HEK293 (cell line): ENCODE data around the gene GMPPA.

ENCODE experiments used
- CTCF ChIA-PET: fragments of 350-600 bp; formaldehyde crosslinking; extraction: SDS; loops from one replicate; lab custom pipeline; 2021; ENCODE audit warnings: antibody characterized with exemption; lab: Yijun Ruan, JAX
- POLR2A ChIA-PET: fragments of 300-600 bp; formaldehyde crosslinking; extraction: SDS; loops from one replicate; lab custom pipeline; 2020; ENCODE audit warnings: antibody characterized with exemption, inconsistent platforms; lab: Yijun Ruan, JAX
- H3K27ac ChIP-seq: fragments of 200-500 bp; sonication (Bioruptor generic); 2 replicates; pipeline ENCODE4 v1.5.1; 2014; ENCODE audit warnings: low read depth, low read length, control low read depth, inconsistent platforms; ENCODE audit errors: extremely low read depth
- H3K36me3 ChIP-seq, 2 experiments: fragments of 200-500 bp in 1 of 2; sonication (Bioruptor generic) in 1 of 2; 1 replicate in 1 of 2; 2 replicates in 1 of 2; pipeline ENCODE4 v1.5.1; 2014 to 2017; ENCODE audit warnings: inconsistent platforms in 2 of 2, low read length in 2 of 2; ENCODE audit not compliant: control insufficient read depth in 2 of 2, insufficient read depth in 1 of 2
- H3K4me1 ChIP-seq: fragments of 200-500 bp; sonication (Bioruptor generic); 2 replicates; pipeline ENCODE4 v1.5.1; 2014; ENCODE audit warnings: mild to moderate bottlenecking, low read length, inconsistent platforms; ENCODE audit not compliant: control insufficient read depth, insufficient read depth
- H3K4me3 ChIP-seq: 2 replicates; pipeline ENCODE4 v1.5.1; 2011; ENCODE audit warnings: low read depth, mild to moderate bottlenecking, control low read depth, low read length, moderate library complexity
- H3K9me3 ChIP-seq: fragments of 200-500 bp; sonication (Bioruptor generic); 2 replicates; pipeline ENCODE4 v1.5.1; 2014; ENCODE audit warnings: low read depth, low read length, inconsistent platforms; ENCODE audit not compliant: control insufficient read depth, insufficient read depth
- TCF7L2 ChIP-seq: IDR thresholded peaks from 2 replicates; pipeline ENCODE4 v1.6.1; 2011; ENCODE audit warnings: low read depth, mild to moderate bottlenecking, inconsistent platforms, low read length, moderate library complexity, borderline replicate concordance
- YY1 ChIP-seq: fragments of 450-650 bp; formaldehyde crosslinking; IDR thresholded peaks from 2 replicates; pipeline ENCODE4 v1.5.1; 2018; ENCODE audit warnings: missing biosample characterization, missing genetic modification characterization
- ZBTB21 ChIP-seq: fragments of 450-650 bp; formaldehyde crosslinking; IDR thresholded peaks from 2 replicates; pipeline ENCODE4 v1.5.1; 2017; ENCODE audit warnings: missing biosample characterization, missing genetic modification characterization
- ZFP41 ChIP-seq: fragments of 450-650 bp; formaldehyde crosslinking; IDR thresholded peaks from 2 replicates; pipeline ENCODE4 v1.5.1; 2016; ENCODE audit warnings: missing biosample characterization, missing genetic modification characterization, borderline replicate concordance
- ZNF146 ChIP-seq: fragments of 450-650 bp; formaldehyde crosslinking; IDR thresholded peaks from 2 replicates; pipeline ENCODE4 v1.5.1; 2016; ENCODE audit warnings: missing biosample characterization, missing genetic modification characterization
- ZNF157 ChIP-seq: fragments of 450-650 bp; formaldehyde crosslinking; IDR thresholded peaks from 2 replicates; pipeline ENCODE4 v1.5.1; 2016; ENCODE audit warnings: missing biosample characterization, missing genetic modification characterization
- ZNF391 ChIP-seq: fragments of 450-650 bp; formaldehyde crosslinking; IDR thresholded peaks from 2 replicates; pipeline ENCODE4 v1.5.1; 2016; ENCODE audit warnings: low read depth, missing biosample characterization, missing genetic modification characterization, borderline replicate concordance
- ZNF549 ChIP-seq: fragments of 450-650 bp; IDR thresholded peaks from 2 replicates; pipeline ENCODE4 v1.5.1; 2018; ENCODE audit warnings: missing biosample characterization, missing genetic modification characterization, mild to moderate bottlenecking, inconsistent platforms, moderate library complexity
- ZNF561 ChIP-seq: fragments of 450-650 bp; IDR thresholded peaks from 2 replicates; pipeline ENCODE4 v1.5.1; 2018; ENCODE audit warnings: missing biosample characterization, missing genetic modification characterization, borderline replicate concordance
- ZNF585B ChIP-seq: fragments of 450-650 bp; formaldehyde crosslinking; IDR thresholded peaks from 2 replicates; pipeline ENCODE4 v1.5.1; 2016; ENCODE audit warnings: missing biosample characterization, missing genetic modification characterization
- ZNF596 ChIP-seq: fragments of 450-650 bp; IDR thresholded peaks from 2 replicates; pipeline ENCODE4 v1.5.0; 2018; ENCODE audit warnings: missing biosample characterization, mild to moderate bottlenecking, missing genetic modification characterization, moderate library complexity
- ZNF670 ChIP-seq: fragments of 450-650 bp; formaldehyde crosslinking; IDR thresholded peaks from 2 replicates; pipeline ENCODE4 v1.5.1; 2016; ENCODE audit warnings: missing biosample characterization, missing genetic modification characterization, low read depth
- ZSCAN30 ChIP-seq: fragments of 450-650 bp; IDR thresholded peaks from 2 replicates; pipeline ENCODE4 v1.5.1; 2018; ENCODE audit warnings: missing biosample characterization, mild to moderate bottlenecking, missing genetic modification characterization, moderate library complexity
- TF ChIP-seq, protein P1 (sequence below): fragments of 450-650 bp; formaldehyde crosslinking; IDR thresholded peaks from 2 replicates; pipeline ENCODE4 v1.5.1; 2016; ENCODE audit warnings: missing biosample characterization, missing genetic modification characterization
- TF ChIP-seq, protein P2 (sequence below): sonication (generic); formaldehyde crosslinking; IDR thresholded peaks from 2 replicates; pipeline ENCODE4 v1.8.1; 2022; ENCODE audit warnings: mild to moderate bottlenecking, moderate library complexity, missing genetic modification reagents
- TF ChIP-seq, protein P3 (sequence below): fragments of 450-650 bp; formaldehyde crosslinking; IDR thresholded peaks from 2 replicates; pipeline ENCODE4 v1.5.1; 2016; ENCODE audit warnings: missing biosample characterization, missing genetic modification characterization, low read depth

GMPPA gene

DNA sequence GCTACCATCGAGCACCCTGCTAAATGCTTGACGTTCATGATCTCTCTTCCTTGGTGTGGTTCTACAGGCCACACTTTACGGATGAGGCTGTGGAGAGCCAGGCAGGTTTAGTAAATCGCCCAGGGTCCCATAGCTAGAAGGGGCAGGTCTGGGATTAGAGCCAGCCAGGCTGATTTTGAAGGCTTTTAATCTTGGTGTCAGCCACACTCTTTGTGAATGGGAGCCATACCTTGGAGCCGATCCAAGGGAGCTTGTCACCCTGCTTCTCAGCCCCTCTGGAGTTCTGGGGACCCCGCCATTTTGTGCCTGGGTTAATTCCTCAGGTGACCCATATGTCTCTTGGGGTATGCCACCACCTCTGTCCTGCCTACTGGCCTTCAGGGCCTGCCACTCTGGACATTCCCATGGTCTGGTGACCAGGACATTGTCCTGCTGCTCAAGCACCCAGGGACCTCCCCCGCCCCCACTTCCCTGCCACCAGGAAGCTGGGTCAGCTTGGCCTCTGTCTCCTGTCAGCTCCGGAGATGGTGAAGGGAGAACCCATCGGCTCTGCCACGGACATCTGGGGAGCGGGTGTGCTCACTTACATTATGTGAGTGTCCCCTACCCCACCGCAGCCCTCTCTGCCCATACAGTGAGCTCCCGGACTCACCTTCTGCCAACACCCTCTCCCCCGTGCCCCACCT is 7.3 kb upstream of the GMPPA start:
- peaks cover 3% of the 10 kb centered on the region; the same call in 1 of the 2 replicates for H3K4me1 ChIP-seq
- POLR2A ChIA-PET, result no interaction called here
- no peak overlapping the region for H3K4me3 ChIP-seq
- CTCF ChIA-PET, result interaction anchor here (0.5 to 11.4 kb wide), 7 partner anchors 12 to 102 kb away, joined by 3 to 252 read pairs (median 4); no protein-coding TSS in a partner anchor
- H3K9me3 ChIP-seq, result no peaks in the 10 kb centered on the region
- no peak overlapping the region for H3K27ac ChIP-seq
- TF ChIP-seq ZNF561 (tag by site-specific recombination) (no peak), YY1 (tag by site-specific recombination) (no peak)
- no peaks in the 10 kb centered on the region for H3K36me3 ChIP-seq

DNA sequence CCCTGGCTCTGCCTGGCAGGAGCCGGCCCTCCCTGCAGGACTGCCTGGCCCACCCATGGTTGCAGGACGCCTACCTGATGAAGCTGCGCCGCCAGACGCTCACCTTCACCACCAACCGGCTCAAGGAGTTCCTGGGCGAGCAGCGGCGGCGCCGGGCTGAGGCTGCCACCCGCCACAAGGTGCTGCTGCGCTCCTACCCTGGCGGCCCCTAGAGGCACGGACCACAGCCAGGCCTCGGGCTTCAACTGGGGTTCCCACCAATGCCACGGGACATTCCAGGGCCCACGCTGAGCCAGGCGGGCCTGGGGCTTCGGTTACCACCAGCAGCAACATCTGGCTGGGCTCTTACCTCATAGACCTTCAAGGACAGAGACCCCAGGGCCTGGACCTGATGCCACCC is 6.1 kb upstream of the GMPPA start:
- H3K4me3 ChIP-seq, result no peak overlapping the region
- H3K27ac ChIP-seq, result no peak overlapping the region
- peaks cover 3% of the 10 kb centered on the region; the same call in 1 of the 2 replicates for H3K4me1 ChIP-seq
- H3K9me3 ChIP-seq, result no peaks in the 10 kb centered on the region
- ChIA-PET POLR2A (no interaction called here), CTCF (interaction anchor here (0.7 to 11.4 kb wide), 4 partner anchors 13 to 103 kb away, joined by 3 to 252 read pairs (median 50); no protein-coding TSS in a partner anchor)
- TF ChIP-seq, protein P1, sequence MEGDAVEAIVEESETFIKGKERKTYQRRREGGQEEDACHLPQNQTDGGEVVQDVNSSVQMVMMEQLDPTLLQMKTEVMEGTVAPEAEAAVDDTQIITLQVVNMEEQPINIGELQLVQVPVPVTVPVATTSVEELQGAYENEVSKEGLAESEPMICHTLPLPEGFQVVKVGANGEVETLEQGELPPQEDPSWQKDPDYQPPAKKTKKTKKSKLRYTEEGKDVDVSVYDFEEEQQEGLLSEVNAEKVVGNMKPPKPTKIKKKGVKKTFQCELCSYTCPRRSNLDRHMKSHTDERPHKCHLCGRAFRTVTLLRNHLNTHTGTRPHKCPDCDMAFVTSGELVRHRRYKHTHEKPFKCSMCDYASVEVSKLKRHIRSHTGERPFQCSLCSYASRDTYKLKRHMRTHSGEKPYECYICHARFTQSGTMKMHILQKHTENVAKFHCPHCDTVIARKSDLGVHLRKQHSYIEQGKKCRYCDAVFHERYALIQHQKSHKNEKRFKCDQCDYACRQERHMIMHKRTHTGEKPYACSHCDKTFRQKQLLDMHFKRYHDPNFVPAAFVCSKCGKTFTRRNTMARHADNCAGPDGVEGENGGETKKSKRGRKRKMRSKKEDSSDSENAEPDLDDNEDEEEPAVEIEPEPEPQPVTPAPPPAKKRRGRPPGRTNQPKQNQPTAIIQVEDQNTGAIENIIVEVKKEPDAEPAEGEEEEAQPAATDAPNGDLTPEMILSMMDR (tag by site-specific recombination), result no peak
- TF ChIP-seq ZSCAN30 (tag by site-specific recombination), result no peak
- TF ChIP-seq ZNF596 (tag by site-specific recombination), result no peak
- TF ChIP-seq ZFP41, result no peak
- TF ChIP-seq, protein P2, sequence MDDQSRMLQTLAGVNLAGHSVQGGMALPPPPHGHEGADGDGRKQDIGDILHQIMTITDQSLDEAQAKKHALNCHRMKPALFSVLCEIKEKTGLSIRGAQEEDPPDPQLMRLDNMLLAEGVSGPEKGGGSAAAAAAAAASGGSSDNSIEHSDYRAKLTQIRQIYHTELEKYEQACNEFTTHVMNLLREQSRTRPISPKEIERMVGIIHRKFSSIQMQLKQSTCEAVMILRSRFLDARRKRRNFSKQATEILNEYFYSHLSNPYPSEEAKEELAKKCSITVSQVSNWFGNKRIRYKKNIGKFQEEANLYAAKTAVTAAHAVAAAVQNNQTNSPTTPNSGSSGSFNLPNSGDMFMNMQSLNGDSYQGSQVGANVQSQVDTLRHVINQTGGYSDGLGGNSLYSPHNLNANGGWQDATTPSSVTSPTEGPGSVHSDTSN (CRISPR knock-in tag), result no peak
- no peak for TF ChIP-seq ZNF670 (tag by site-specific recombination)
- no peak for TF ChIP-seq ZNF146
- no peak for TF ChIP-seq ZNF585B (tag by site-specific recombination)
- TF ChIP-seq ZNF549 (tag by site-specific recombination), result no peak
- TF ChIP-seq, protein P3, sequence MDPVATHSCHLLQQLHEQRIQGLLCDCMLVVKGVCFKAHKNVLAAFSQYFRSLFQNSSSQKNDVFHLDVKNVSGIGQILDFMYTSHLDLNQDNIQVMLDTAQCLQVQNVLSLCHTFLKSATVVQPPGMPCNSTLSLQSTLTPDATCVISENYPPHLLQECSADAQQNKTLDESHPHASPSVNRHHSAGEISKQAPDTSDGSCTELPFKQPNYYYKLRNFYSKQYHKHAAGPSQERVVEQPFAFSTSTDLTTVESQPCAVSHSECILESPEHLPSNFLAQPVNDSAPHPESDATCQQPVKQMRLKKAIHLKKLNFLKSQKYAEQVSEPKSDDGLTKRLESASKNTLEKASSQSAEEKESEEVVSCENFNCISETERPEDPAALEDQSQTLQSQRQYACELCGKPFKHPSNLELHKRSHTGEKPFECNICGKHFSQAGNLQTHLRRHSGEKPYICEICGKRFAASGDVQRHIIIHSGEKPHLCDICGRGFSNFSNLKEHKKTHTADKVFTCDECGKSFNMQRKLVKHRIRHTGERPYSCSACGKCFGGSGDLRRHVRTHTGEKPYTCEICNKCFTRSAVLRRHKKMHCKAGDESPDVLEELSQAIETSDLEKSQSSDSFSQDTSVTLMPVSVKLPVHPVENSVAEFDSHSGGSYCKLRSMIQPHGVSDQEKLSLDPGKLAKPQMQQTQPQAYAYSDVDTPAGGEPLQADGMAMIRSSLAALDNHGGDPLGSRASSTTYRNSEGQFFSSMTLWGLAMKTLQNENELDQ (tag by site-specific recombination), result no peak
- TF ChIP-seq ZBTB21 (tag by site-specific recombination), result no peak
- no peak for TF ChIP-seq ZNF157 (tag by site-specific recombination)
- no peak for TF ChIP-seq ZNF391 (tag by site-specific recombination)
- TF ChIP-seq TCF7L2, result no peak
- no peak for TF ChIP-seq ZNF561 (tag by site-specific recombination)
- no peaks in the 10 kb centered on the region for H3K36me3 ChIP-seq
